GM21717 (cell line): ENCODE data around the gene RAB3C.
"Not testable (repeated sequence)": the region's sequence is repeated elsewhere in the genome, so short reads cannot be mapped to it uniquely, and the experiment has no call there.

Source experiments
- ATAC-seq: cut with Tn5 transposase; IDR thresholded peaks from one replicate; pipeline ENCODE4 v1.9.1; 2021; ENCODE audit warnings: mild to moderate bottlenecking, moderate library complexity; ENCODE audit not compliant: unreplicated experiment

The RAB3C gene, protein sequence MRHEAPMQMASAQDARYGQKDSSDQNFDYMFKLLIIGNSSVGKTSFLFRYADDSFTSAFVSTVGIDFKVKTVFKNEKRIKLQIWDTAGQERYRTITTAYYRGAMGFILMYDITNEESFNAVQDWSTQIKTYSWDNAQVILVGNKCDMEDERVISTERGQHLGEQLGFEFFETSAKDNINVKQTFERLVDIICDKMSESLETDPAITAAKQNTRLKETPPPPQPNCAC

DNA sequence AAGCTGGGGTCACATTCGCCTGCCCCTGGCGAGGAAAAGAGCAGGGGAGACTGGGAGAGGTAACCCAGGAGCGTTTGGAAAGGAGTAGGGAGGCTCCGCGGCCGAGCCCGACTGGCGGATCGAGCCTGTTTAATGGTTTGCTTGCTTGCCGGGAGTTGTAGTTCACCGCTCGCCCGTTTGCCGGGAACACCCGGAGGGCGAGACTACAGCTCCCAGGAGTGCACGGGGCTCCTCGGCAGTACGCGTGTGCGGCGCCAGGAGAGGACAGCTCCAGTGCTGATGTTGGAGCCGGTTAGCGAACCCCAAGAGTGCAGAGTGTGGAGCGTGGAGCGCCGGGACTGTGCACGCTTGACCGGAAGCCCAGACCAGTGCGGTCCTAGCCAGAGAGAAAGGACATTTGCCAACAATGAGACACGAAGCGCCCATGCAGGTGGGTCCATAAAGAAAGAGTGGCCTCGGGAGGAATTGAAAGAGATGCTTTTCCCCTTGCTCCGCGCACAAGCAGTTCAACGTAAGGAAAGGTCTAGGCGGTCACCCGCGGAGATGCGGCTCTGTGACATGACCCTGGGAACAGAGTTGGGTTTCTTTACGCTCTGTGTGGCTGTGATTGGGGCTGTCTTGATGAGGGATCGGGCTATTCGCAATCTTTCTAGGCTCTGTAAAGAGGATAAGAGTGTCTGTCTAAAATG is at the start of gene RAB3C:
TSS of gene RAB3C (plus strand) at position 273 of the 689 bp plus-strand sequence. CDS start at position 407, 134 bp downstream.
- peak; percentile 100 for ATAC-seq

DNA sequence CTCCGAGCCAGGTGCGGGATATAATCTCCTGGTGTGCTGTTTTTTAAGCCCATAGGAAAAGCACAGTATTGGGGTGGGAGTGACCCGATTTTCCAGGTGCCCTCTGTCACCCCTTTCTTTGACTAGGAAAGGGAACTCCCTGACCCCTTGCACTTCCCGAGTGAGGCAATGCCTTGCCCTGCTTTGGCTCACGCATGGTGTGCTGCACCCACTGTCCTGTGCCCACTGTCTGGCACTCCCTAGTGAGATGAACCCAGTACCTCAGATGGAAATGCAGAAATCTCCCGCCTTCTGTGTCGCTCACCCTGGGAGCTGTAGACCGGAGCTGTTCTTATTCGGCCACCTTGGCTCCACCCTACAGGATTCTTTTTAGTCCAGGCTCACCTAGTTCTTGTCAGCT is 40.9 kb upstream of the RAB3C start:
- ATAC-seq, result not testable (repeated sequence)

DNA sequence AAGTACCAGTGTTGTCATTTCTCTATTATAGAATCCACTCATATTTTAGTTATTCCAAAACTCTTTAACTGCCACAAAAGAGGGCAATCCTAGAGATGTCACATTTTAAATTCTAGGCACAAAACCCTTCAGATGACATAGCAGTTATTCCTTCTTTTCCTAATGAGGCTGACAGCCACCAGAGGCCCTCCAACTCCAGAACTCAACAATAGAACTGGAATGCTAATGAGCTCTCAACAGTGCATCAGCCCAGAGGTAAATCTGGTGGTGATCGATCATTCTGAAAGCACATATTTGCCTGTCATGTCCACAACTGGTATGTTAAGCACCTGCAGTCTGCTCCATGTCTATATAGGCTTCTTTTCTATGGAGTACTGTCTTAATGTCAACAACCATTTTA is 40.2 kb upstream of the RAB3C start:
- ATAC-seq, result no peak

DNA sequence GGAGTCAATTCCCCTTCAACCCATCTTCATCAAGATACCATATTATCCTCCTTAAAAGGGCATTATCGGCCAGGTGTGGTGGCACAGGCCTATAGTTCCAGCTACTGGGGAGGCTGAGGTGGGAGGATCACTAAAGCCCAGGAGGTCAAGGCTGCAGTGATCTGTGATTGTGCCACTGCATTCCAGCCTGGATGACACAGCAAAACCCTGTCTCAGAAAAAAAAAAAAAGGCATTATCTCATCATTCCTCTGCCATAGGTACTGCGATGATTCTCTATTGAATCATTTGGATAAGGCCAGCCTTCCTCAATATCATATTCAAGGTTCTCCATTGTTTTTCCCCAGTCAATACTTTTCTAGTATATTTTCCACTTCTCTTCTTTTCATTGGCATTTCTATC is 39.2 kb upstream of the RAB3C start:
- ATAC-seq, result no peak

DNA sequence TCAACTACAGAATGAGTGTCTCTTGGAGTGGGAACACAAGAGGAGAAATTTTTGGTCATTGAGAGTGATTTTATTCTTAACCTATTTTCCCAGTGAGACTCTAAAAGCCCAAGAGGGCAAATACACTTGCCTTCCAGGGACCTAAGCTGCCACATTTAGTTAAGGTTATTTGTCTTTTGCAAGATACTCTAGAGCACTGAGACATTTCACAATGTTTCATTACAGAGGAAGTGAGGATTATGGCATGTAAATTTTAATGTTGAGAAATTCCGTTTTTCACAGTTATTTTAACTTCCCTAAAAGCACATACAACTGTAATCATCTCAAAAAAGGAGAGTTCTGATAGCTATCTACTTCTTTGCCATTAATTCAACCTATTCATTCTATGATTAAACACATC is 38.7 kb upstream of the RAB3C start:
- ATAC-seq, result no peak

DNA sequence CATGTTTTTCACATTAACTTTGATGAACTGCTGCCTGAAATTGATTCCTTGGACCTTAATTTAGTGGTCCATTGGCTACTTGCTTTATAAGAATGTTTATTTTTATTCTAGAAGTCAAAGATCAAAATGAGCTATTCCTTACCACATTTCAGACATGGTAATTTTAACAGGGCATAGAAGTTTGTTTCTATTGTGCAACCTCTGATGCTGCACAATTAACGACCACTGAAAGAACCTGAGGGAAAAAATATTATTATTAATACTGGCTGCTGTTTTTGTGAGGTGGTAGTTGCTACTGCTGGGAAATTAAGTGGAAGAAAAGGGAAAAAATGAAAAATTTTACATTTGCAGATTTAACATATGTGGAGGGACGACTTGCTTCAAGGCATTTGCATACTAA is 37.9 kb upstream of the RAB3C start:
- no peak for ATAC-seq

DNA sequence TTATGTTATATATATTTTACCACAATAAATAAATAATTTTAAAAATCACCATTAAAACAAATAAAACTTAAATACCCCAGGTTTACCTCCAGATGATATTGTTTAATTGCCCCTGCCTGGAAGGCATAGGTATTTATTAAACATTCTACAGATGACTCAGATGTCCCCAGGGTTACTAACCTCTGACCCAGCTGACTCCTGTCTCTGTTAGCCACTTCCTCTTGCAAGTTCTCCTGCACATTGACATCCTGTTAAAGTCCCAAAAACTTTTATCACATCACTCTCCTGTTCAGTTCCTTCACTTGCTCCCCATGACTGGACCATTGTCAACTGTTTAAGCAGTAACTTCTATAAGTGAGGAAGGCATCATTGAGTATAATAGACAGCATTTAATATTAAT is 37.0 kb upstream of the RAB3C start:
- peak; percentile 76 for ATAC-seq

DNA sequence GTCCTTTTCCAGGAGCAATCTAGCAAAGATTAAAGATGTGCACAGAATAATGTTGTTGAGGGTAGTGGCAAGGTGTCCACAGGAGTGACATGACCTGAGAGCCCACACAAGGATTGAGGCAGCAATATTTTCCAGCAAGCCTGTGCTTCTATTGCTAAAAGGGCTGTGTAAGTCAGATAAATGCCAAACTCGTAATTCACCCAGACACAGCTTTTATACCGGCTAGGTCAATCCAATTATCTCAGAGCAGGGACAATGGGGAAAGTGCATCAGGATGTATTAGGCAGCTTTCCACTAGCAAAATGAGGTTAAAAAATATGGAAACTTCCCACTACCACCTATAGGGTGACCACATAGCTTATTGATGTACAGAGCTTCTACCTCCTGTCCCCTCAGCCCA is 34.8 kb upstream of the RAB3C start:
- no peak for ATAC-seq

DNA sequence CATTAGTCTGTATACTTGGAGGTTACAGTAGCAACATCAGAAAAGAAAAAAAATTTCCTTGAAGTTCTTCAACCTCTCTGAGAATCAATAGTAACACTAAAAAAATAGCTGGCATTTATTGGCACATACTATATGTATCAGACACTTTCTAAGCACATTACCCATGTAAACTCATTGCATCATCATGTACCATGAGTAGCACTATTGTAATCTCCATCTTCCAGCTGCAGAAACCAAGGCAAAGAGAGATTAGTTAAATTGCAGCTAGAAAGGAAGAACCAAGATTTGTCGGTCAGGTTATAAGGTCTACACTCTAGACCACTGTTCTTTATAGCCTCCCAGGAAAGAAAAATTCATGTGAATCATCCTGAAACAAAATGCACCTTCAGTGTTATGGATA is 31.4 kb upstream of the RAB3C start:
- no peak for ATAC-seq

DNA sequence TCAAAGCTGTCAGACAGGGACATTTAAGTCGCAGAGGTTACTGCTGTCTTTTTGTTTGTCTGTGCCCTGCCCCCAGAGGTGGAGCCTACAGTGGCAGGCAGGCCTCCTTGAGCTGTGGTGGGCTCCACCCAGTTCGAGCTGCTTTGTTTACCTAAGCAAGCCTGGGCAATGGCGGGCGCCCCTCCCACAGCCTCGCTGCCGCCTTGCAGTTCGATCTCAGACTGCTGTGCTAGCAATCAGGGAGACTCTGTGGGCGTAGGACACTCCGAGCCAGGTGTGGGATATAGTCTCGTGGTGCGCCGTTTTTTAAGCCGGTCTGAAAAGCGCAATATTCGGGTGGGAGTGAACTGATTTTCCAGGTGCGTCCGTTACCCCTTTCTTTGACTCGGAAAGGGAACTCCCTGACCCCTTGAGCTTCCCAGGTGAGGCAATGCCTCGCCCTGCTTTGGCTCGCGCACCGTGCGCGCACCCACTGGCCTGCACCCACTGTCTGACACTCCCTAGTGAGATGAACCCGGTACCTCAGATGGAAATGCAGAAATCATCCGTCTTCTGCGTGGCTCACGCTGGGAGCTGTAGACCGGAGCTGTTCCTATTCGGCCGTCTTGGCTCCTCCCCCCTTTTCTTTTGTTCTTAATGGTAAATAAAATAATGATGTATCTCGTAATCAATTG is 25.1 kb upstream of the RAB3C start:
- not testable (repeated sequence) for ATAC-seq

DNA sequence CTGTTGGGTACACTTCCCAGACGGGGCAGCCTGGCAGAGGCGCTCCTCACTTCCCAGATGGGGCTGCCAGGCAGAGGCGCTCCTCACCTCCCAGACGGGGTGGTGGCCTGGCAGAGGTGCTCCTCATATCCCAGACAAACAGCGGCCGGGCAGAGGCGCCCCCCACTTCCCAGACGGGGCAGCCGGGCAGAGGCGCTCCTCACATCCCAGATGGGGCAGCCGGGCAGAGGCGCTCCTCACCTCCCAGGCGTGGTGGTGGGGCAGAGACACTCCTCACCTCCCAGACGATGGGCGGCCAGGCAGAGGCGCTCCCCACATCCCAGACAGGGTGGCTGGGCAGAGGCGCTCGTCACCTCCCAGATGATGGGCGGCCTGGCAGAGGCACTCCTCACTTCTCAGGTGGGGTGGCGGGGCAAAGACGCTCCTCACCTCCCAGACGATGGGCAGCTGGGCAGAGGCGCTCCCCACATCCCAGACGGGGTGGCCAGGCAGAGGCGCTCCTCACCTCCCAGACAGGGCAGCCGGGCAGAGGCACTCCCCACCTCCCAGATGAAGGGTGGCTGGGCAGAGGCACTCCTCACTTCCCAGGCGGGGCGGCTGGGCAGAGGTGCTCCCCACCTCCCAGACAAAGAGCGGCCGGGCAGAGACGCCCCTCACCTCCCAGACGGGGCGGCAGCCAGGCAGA is 19.7 kb upstream of the RAB3C start:
- ATAC-seq, result not testable (repeated sequence)

DNA sequence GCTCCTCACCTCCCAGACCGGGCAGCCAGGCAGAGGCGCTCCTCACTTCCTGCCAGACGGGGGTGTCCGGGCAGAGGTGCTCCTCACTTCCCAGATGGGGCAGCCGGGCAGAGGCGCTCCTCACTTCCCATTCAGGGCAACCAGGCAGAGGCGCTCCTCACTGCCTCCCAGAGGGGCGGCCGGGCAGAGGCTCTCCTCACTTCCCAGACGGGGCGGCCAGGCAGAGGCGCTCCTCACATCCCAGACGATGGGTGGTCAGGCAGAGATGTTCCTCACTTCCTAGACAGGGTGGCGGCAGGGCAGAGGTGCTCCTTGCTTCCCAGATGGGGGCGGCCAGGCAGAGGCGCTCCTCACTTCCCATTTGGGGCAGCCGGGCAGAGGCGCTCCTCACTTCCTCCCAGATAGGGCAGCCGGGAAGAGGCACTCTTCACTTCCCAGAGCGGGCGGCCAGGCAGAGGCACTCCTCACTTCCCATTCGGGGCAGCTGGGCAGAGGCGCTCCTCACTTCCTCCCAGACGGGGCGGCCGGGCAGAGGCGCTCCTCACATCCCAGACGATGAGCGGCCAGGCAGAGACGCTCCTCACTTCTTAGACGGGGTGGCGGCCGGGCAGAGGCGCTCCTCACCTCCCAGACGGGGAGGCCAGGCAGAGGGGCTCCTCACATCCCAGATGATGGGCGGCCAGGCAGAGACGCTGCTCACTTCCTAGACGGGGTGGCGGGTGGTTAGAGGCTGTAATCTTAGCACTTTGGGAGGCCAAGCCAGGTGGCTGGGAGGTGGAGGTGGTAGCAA is 18.6 kb upstream of the RAB3C start:
- not testable (repeated sequence) for ATAC-seq

DNA sequence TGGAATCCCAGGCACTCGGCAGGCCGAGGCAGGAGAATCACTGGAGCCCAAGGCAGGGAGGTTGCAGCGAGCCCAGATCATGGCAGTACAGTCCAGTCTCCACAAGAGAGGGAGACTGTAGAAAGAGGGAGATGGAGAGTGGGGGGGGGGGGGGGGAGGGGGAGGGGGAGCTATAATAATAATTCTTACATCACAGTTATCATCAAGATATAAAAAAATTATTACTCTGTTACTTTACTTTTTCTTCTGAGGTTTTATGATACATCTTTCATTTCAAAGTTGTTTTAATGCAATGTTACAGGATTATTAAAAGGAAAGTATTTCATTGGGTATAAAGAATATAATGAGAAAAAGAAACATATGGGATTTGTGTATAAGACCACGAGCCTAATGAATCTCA is 17.8 kb upstream of the RAB3C start:
- ATAC-seq, result no peak

DNA sequence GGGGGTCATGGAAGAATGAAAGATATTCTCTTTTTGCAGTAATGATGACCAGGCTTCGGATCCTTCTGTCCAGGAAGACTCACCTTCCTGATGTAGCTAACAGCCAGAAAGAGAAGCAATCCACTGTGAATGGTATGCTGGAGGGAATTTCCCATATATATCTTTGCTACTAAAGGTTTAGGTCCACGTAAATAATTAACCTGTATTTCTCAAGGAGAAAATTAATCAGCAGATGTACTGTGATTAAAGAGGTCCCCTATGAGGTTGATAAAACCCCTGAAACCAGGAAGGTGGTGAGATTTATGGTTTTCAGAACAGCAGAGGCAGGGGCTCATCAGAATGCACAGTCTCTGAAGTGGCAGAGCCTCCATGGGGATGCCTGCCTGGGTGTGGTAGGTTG is 11.4 kb upstream of the RAB3C start:
- ATAC-seq, result no peak

DNA sequence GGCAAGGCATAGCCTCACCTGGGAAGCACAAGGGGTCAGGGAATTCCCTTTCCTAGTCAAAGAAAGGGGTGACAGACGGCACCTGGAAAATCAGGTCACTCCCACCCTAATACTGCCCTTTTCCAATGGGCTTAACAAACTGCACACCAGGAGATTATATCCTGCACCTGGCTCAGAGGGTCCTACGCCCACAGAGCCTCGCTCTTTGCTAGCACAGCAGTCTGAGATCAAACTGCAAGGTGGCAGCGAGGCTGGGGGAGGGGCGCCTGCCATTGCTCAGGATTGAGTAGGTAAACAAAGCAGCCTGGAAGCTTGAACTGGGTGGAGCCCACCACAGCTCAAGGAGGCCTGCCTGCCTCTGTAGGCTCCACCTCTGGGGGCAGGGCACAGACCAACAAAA is 9.9 kb upstream of the RAB3C start:
- not testable (repeated sequence) for ATAC-seq

DNA sequence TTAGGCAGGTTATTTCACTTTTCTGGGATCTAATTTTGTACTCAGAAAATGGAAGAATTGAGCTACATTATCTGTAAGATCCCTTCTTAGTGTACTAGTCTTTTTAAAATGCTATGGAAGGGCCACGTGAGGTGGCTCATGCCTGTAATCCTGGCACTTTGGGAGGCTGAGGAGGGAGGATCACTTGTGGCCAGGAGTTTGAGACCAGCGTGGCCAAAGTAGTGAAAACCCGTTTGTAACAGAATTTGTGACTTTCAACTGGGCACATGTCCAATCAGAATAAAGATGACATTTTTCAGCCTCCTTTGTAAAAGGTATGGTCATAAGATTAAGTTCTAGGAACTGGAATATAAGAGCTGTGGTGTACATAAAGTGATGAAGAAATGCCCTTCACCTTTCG is 3.1 kb upstream of the RAB3C start:
- no peak for ATAC-seq

DNA sequence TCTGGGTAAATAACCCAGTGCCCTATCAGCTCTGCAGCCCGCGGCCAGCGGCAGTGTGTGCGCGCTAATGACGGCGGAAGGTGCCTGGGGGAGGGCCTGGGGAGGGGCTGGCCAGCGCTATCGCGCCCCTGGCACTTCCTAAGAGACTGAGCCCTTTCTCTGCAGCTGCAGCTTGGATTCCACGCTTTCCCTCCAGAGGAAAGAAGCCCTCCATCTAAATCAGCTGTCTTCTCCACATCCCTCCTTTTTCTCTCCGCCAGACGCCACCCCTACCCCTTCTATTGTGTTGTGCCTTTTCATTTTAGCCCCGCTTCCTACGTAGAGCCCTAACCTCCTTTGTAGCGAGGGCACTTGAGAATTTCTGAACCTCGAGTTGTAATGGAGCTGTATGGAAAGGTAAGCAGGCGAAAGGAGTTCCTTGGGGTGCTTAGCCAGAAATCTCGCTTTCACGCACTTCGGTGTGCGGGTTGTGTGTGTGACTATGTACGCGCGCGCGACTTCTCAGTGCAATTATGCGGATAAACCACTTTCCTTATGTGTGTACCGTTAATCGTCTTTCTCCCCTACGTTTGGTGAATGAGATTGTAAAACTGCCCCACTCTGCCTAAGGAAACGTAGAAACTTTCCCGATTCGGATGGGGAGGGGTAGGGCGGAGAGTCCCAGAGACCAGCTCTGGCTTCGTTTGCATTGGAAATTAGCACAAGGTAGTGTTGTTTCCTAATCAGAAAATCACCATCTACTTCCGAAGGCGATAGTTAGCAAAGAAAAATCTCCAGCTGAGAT is 664 bp upstream of the RAB3C start:
- ATAC-seq, result no peak

DNA sequence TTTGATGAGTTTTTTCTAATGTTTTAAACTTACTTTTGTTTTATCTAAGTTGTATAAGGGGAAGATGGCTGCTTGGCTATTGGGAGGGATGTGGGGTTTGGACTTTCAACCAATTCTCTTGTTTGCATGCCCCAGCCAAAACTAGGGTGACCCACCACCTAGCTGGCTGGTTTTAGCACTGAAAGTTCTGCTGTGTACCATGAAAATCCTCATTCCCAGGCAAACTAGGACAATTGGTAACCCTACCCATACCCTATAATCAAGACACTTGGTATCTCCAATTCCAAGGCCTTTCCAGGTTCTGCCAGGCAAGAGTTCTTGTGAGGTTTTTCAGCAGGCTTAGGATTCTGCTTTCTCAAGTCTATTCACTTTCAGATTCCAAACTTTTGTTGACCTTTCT is 13.1 kb downstream of the RAB3C start:
- no peak for ATAC-seq

DNA sequence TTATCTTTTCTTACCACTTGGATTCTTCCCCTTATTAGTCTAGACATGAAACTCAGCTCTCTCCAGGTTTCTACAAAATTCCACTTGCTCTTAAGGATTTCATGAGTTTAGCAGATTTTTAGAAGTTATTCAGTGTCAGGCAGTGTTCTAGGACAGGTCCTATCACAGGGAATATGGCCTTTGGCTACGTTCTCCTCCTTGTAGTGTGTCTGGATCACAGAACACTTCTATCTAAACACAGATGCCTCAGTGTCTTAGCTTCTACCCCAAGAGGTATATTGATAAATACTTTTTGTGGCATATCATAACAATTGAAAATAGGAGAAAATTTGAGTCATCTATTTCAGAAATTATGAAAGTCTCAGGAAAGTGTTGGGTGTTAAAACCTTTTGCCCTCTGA is 15.6 kb downstream of the RAB3C start:
- no peak for ATAC-seq

DNA sequence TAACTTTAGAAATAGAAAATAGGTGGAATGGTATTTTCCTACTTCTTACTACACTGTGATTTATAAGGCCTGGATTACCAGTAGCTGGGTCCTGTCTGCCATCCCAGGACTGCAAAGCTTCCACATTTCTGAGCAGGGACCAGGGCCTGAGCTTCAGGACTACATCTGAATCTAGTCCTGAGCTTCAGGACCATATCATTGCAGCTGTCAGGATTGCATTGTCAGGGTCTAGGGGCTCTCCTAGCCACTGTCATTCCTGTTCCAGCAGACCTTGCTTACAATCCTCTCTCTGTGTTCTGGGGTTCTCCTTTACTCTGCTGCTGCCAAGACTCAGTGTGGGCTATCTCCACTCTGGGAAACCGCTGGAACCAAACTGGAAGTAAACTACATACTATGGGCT is 16.3 kb downstream of the RAB3C start:
- ATAC-seq, result no peak
